Thyroid gland (tissue), 4 donors: ENCODE results near the gene OLFM2. TPM values are rescaled to one million over a fixed set of nuclear protein-coding genes. Genes with fewer than 3 reads are reported as not detected.

ENCODE experiments used
- DNase-seq, 2 donors: peaks; one replicate each; pipeline ENCODE4 v3.0.0-alpha.2; 2019
- H3K27ac ChIP-seq, 3 donors: fragments of 200-600 bp; sonication (generic); 1 replicate in 2 of 3; 2 replicates in 1 of 3; pipeline ENCODE4 v1.5.1; 2016 to 2019; ENCODE audit warnings: mild to moderate bottlenecking in 1 of 3, moderate library complexity in 1 of 3
- H3K27me3 ChIP-seq: fragments of 200-600 bp; sonication (generic); one replicate; pipeline ENCODE4 v1.5.1; 2019
- H3K36me3 ChIP-seq, 2 donors: fragments of 200-600 bp; sonication (generic); one replicate each; pipeline ENCODE4 v1.5.1; 2016 to 2019
- H3K4me1 ChIP-seq, 2 donors: fragments of 200-600 bp; sonication (generic); one replicate each; pipeline ENCODE4 v1.5.1; 2017 to 2019
- H3K4me3 ChIP-seq, 3 donors: fragments of 200-600 bp; sonication (generic); replicated peaks in 1 of 3; 1 replicate in 2 of 3; 2 replicates in 1 of 3; pipeline ENCODE4 v1.5.1; 2016; ENCODE audit warnings: mild to moderate bottlenecking in 1 of 3
- H3K9me3 ChIP-seq: fragments of 200-600 bp; sonication (generic); one replicate; pipeline ENCODE4 v1.5.1; 2017
- CTCF ChIP-seq, 6 experiments: fragments of 200-600 bp in 3 of 6; fragments of 450-650 bp in 3 of 6; sonication (generic) in 3 of 6; IDR thresholded peaks; one replicate each; pipeline ENCODE4 v1.5.1; 2016 to 2019; ENCODE audit warnings: antibody characterized with exemption in 6 of 6, mild to moderate bottlenecking in 2 of 6, inconsistent platforms in 1 of 6, moderate library complexity in 1 of 6
- POLR2A ChIP-seq, 2 donors: fragments of 450-650 bp; IDR thresholded peaks; one replicate each; pipeline ENCODE4 v1.6.1; 2017; ENCODE audit warnings: antibody characterized with exemption in 2 of 2, mild to moderate bottlenecking in 2 of 2, moderate library complexity in 1 of 2
- WGBS, 2 donors: methylation state at CpG; one replicate each; pipeline ENCODE4 v1.1.5; 2017; 5-methylcytosine and 5-hydroxymethylcytosine counted together
- intact Hi-C: fragments of 100-400 bp; cut with DNase I; formaldehyde crosslinking; loops from one replicate; pipeline ENCODE4 v1.15.1; 2023
- total RNA-seq, 4 donors: library from RNA; depleted of rRNA; stranded (reverse); fragments of >200 nt; gene quantifications; one replicate each; pipeline ENCODE4 v1.2.3, GENCODE V29; 2016

OLFM2 gene
- total RNA-seq, 4 donors from 2014 or later = 19.5 to 42.7 (median 37.8) TPM

- H3K27me3 ChIP-seq = no peaks in the 10 kb centered on the region
- H3K4me3 ChIP-seq = no peak overlapping the region
- no peak for DNase-seq
- H3K36me3 ChIP-seq = no peaks in the 10 kb centered on the region
- TF ChIP-seq CTCF (IDR thresholded peaks at IDR 0.05) = no peak
- H3K9me3 ChIP-seq = no peaks in the 10 kb centered on the region
- no peak overlapping the region for H3K27ac ChIP-seq
- WGBS, 2 donors = 77 to 78% methylated on average over 13 of the region's 13 CpGs
- no peaks in the 10 kb centered on the region for H3K4me1 ChIP-seq
- intact Hi-C loops = no loop called here
Observed at GRCh38 chr19:9875031-9875627, 61.2 kb downstream of the OLFM2 start.

GRCh38 chr19:9872618-9873242 is 63.6 kb downstream of the OLFM2 start:
- WGBS, 2 donors = 94 to 97% methylated on average over 8 of the region's 8 CpGs
- no peak for TF ChIP-seq CTCF (IDR thresholded peaks at IDR 0.05)
- TF ChIP-seq POLR2A (IDR thresholded peaks at IDR 0.05) = no peak
- H3K4me3 ChIP-seq = no peak overlapping the region
- no peak overlapping the region for H3K27ac ChIP-seq
- no peaks in the 10 kb centered on the region for H3K36me3 ChIP-seq
- no peak for DNase-seq
- no peaks in the 10 kb centered on the region for H3K27me3 ChIP-seq
- H3K9me3 ChIP-seq = no peaks in the 10 kb centered on the region
- H3K4me1 ChIP-seq = no peaks in the 10 kb centered on the region
- intact Hi-C loops = no loop called here

GRCh38 chr19:9871626-9872338 is 64.5 kb downstream of the OLFM2 start:
- Histone ChIP-seq H3K27me3 (no peaks in the 10 kb centered on the region), H3K27ac (no peak overlapping the region), H3K36me3 (no peaks in the 10 kb centered on the region), H3K9me3 (no peaks in the 10 kb centered on the region), H3K4me1 (no peaks in the 10 kb centered on the region), H3K4me3 (no peak overlapping the region)
- no peak for DNase-seq
- no peak for TF ChIP-seq POLR2A (IDR thresholded peaks at IDR 0.05)
- intact Hi-C loops = no loop called here
- WGBS, 2 donors = 59 to 63% methylated on average over 13 to 16 of the region's 16 CpGs

- Histone ChIP-seq H3K9me3 (no peaks in the 10 kb centered on the region), H3K4me3 (no peak overlapping the region), H3K27ac (no peak overlapping the region), H3K4me1 (no peaks in the 10 kb centered on the region), H3K36me3 (no peaks in the 10 kb centered on the region), H3K27me3 (no peaks in the 10 kb centered on the region)
- TF ChIP-seq POLR2A (IDR thresholded peaks at IDR 0.05) (no peak), CTCF (IDR thresholded peaks at IDR 0.05) (no peak)
- intact Hi-C loops = no loop called here
- 77 to 79% methylated on average over 7 of the region's 7 CpGs for WGBS, 2 donors
- no peak for DNase-seq
Observed at GRCh38 chr19:9868983-9869617, 67.2 kb downstream of the OLFM2 start.

- WGBS, 2 donors = 69 to 77% methylated on average over 16 of the region's 16 CpGs
- Histone ChIP-seq H3K4me3 (no peak overlapping the region), H3K4me1 (no peaks in the 10 kb centered on the region), H3K27me3 (no peaks in the 10 kb centered on the region), H3K9me3 (no peaks in the 10 kb centered on the region), H3K27ac (no peak overlapping the region), H3K36me3 (no peaks in the 10 kb centered on the region)
- intact Hi-C loops = no loop called here
- no peak for TF ChIP-seq CTCF (IDR thresholded peaks at IDR 0.05)
- no peak for TF ChIP-seq POLR2A (IDR thresholded peaks at IDR 0.05)
- DNase-seq = no peak
Observed at GRCh38 chr19:9865732-9866501, 70.4 kb downstream of the OLFM2 start.
